Lower leg skin (tissue), 3 donors: ENCODE results near the gene PACSIN2.

ENCODE experiments used
- POLR2A ChIP-seq, 2 donors: fragments of 450-650 bp; IDR thresholded peaks; one replicate each; pipeline ENCODE4 v1.6.1; 2016 to 2017; ENCODE audit warnings: antibody characterized with exemption in 2 of 2, mild to moderate bottlenecking in 1 of 2, moderate library complexity in 1 of 2
- TF ChIP-seq, protein P1 (sequence below), 3 donors: fragments of 450-650 bp; IDR thresholded peaks; one replicate each; pipeline ENCODE4 v1.5.1; 2016; ENCODE audit warnings: antibody characterized with exemption in 3 of 3, mild to moderate bottlenecking in 3 of 3, moderate library complexity in 2 of 3

- TF ChIP-seq, protein P1, sequence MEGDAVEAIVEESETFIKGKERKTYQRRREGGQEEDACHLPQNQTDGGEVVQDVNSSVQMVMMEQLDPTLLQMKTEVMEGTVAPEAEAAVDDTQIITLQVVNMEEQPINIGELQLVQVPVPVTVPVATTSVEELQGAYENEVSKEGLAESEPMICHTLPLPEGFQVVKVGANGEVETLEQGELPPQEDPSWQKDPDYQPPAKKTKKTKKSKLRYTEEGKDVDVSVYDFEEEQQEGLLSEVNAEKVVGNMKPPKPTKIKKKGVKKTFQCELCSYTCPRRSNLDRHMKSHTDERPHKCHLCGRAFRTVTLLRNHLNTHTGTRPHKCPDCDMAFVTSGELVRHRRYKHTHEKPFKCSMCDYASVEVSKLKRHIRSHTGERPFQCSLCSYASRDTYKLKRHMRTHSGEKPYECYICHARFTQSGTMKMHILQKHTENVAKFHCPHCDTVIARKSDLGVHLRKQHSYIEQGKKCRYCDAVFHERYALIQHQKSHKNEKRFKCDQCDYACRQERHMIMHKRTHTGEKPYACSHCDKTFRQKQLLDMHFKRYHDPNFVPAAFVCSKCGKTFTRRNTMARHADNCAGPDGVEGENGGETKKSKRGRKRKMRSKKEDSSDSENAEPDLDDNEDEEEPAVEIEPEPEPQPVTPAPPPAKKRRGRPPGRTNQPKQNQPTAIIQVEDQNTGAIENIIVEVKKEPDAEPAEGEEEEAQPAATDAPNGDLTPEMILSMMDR (IDR thresholded peaks at IDR 0.05): no peak
- no peak for TF ChIP-seq POLR2A (IDR thresholded peaks at IDR 0.05)
These were observed 16.7 kb upstream of the PACSIN2 start for GRCh38 chr22:43031617-43032016.
